ENCODE measurements around the gene XK.

DNA sequence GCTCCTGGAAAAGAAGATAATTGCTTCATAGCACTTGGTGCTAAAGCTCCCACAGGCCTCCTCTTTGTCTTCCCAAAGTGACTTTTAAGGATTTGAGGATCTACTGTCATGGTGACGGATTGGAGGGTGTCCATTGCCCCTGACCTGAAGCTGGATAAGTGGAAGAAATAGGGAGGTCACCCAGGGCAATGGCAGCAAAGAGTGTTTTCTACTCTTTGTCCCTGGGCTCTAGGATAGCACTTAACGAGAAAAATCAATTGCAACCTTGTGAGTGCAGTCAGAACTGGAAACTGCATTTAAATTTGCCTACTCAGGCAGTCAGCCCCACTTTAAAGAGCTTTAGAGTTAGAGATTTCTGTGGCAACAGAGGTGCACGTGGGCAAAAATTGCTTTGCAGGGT, 43.7 kb upstream of the XK start:
- TF ChIP-seq, protein P1, sequence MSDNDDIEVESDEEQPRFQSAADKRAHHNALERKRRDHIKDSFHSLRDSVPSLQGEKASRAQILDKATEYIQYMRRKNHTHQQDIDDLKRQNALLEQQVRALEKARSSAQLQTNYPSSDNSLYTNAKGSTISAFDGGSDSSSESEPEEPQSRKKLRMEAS (IDR thresholded peaks at IDR 0.05): no peak
- TF ChIP-seq EP300 (IDR thresholded peaks at IDR 0.05; ENCODE audit: borderline replicate concordance) (no peak), FOXM1 (IDR thresholded peaks at IDR 0.05; ENCODE audit: borderline replicate concordance, low read depth) (no peak), TEAD4 (IDR thresholded peaks at IDR 0.05) (no peak), TCF12 (IDR thresholded peaks at IDR 0.05; ENCODE audit: low read depth) (no peak), CEBPB (IDR thresholded peaks at IDR 0.05) (no peak), TAF1 (IDR thresholded peaks at IDR 0.05; ENCODE audit: low read depth) (no peak), NFIC (IDR thresholded peaks at IDR 0.05) (no peak)

All from Ishikawa (cell line).